Measurements from ENCODE around the gene LACTBL1.
A peak's percentile ranks its signal among the peaks of the same experiment; 100 is the strongest.
"Not testable (repeated sequence)": the region's sequence is repeated elsewhere in the genome, so short reads cannot be mapped to it uniquely, and the experiment has no call there.

The LACTBL1 gene

GRCh38 chr1:22972760-22973159 is at the start of gene LACTBL1:
Gene LACTBL1 (minus strand): TSS chr1:22972866. CDS start chr1:22972316, 550 bp downstream.
- no peak for DNase-seq (ENCODE audit: low read depth)

- DNase-seq (ENCODE audit: low read depth), result no peak
Observed at GRCh38 chr1:23021834-23022233, 49.2 kb upstream of the LACTBL1 start.

- no peak for DNase-seq (ENCODE audit: low read depth)
Observed at GRCh38 chr1:23020706-23021405, 48.2 kb upstream of the LACTBL1 start.

- DNase-seq (ENCODE audit: low read depth), result no peak
Observed at GRCh38 chr1:23019863-23020625, 47.4 kb upstream of the LACTBL1 start.

GRCh38 chr1:23019094-23019862 is 46.6 kb upstream of the LACTBL1 start, which contains the start of gene KDM1A:
Gene KDM1A (plus strand): TSS chr1:23019468. CDS start chr1:23019597, 129 bp downstream.
- DNase-seq (ENCODE audit: low read depth), result peak; percentile 96

- DNase-seq (ENCODE audit: low read depth), result no peak
Observed at GRCh38 chr1:23018661-23019093, 46.0 kb upstream of the LACTBL1 start.

- DNase-seq (ENCODE audit: low read depth), result no peak
Observed at GRCh38 chr1:23013657-23014056, 41.0 kb upstream of the LACTBL1 start.

GRCh38 chr1:23010025-23010424 is 37.4 kb upstream of the LACTBL1 start:
- not testable (repeated sequence) for DNase-seq (ENCODE audit: low read depth)

- no peak for DNase-seq (ENCODE audit: low read depth)
Observed at GRCh38 chr1:23008901-23009300, 36.2 kb upstream of the LACTBL1 start.

- no peak for DNase-seq (ENCODE audit: low read depth)
Observed at GRCh38 chr1:23007106-23007505, 34.4 kb upstream of the LACTBL1 start.

GRCh38 chr1:23004769-23005168 is 32.1 kb upstream of the LACTBL1 start:
- DNase-seq (ENCODE audit: low read depth), result not testable (repeated sequence)

- DNase-seq (ENCODE audit: low read depth), result no peak
Observed at GRCh38 chr1:23004112-23004511, 31.4 kb upstream of the LACTBL1 start.

GRCh38 chr1:23002218-23002617 is 29.6 kb upstream of the LACTBL1 start:
- not testable (repeated sequence) for DNase-seq (ENCODE audit: low read depth)

GRCh38 chr1:23000133-23000532 is 27.5 kb upstream of the LACTBL1 start:
- not testable (repeated sequence) for DNase-seq (ENCODE audit: low read depth)

- not testable (repeated sequence) for DNase-seq (ENCODE audit: low read depth)
Observed at GRCh38 chr1:22997528-22997927, 24.9 kb upstream of the LACTBL1 start.

- DNase-seq (ENCODE audit: low read depth), result no peak
Observed at GRCh38 chr1:22995774-22996173, 23.1 kb upstream of the LACTBL1 start.

GRCh38 chr1:22993220-22993795 is 20.6 kb upstream of the LACTBL1 start:
- DNase-seq (ENCODE audit: low read depth), result not testable (repeated sequence)

- DNase-seq (ENCODE audit: low read depth), result not testable (repeated sequence)
Observed at GRCh38 chr1:22992384-22992783, 19.7 kb upstream of the LACTBL1 start.

- DNase-seq (ENCODE audit: low read depth), result no peak
Observed at GRCh38 chr1:22983944-22984343, 11.3 kb upstream of the LACTBL1 start.

GRCh38 chr1:22980471-22980790 is 7.8 kb upstream of the LACTBL1 start:
- DNase-seq (ENCODE audit: low read depth), result not testable (repeated sequence)

- peak; percentile 66 for DNase-seq (ENCODE audit: low read depth)
Observed at GRCh38 chr1:22978299-22978698, 5.6 kb upstream of the LACTBL1 start.
